Measurements from ENCODE around the gene RCL1. TPM values are rescaled to one million over a fixed set of nuclear protein-coding genes. Genes with fewer than 3 reads are reported as not detected.

The RCL1 gene
- total RNA-seq, 2 experiments from 2014 or later: 24.5 to 28.6 TPM

DNA sequence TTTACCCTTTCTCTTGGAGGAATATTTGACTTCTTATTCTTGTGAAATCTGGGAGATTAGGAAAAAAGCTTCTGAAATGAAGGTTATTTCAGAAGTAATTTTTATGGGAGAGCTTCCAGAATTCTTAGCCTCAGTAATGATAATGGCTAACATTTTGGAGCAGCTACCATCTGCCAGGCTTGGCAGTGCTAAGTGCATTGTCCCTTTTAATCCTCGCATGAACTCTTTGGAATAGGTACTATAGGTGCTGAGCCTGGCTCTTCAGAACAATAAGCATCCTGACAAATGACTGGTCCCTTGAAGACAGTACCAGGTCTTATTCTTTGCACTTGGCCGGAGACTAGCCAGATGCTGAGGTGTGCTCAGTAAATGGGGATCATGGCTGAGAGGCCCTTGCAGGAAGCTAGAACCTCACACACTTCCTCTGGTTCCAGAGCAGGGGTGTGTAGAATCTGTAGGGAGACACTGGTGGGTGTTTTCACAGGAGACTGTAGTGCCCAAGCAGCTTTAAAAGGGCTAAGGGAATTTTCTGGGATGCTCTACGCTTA lies 90.7 kb downstream of the RCL1 start:
- H3K4me1 Mint-ChIP-seq (ENCODE audit: low read depth): no peaks in the 10 kb centered on the region
- intact Hi-C loops (cut with micrococcal nuclease): no loop called here

DNA sequence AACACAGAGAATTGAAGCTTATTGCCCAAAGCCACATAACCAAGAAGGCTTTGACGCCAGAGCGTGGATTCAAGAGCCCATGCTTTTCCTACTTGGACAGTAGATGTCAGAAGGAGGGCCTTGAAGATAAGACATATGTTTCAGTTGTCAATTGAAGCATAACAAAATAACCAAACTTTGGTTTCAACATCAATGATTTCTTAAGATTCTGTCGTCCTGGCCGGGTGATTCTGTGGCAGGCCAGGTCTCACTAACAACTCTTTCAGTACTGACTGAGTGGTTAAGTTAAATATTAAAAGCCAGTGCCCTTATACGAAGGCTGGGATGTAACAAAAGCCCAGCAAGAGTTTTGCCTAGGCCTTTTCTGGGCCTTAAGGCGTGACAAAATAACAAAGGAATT lies 94.0 kb downstream of the RCL1 start:
- CTCF ChIA-PET: no interaction called here
- TF ChIP-seq, protein P1, sequence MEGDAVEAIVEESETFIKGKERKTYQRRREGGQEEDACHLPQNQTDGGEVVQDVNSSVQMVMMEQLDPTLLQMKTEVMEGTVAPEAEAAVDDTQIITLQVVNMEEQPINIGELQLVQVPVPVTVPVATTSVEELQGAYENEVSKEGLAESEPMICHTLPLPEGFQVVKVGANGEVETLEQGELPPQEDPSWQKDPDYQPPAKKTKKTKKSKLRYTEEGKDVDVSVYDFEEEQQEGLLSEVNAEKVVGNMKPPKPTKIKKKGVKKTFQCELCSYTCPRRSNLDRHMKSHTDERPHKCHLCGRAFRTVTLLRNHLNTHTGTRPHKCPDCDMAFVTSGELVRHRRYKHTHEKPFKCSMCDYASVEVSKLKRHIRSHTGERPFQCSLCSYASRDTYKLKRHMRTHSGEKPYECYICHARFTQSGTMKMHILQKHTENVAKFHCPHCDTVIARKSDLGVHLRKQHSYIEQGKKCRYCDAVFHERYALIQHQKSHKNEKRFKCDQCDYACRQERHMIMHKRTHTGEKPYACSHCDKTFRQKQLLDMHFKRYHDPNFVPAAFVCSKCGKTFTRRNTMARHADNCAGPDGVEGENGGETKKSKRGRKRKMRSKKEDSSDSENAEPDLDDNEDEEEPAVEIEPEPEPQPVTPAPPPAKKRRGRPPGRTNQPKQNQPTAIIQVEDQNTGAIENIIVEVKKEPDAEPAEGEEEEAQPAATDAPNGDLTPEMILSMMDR (IDR thresholded peaks at IDR 0.05): no peak
- Mint-ChIP-seq H3K36me3 (ENCODE audit: low read depth) (peaks cover 16% of the 10 kb centered on the region), H3K27ac (no peak overlapping the region), H3K27me3 (no peaks in the 10 kb centered on the region), H3K4me1 (ENCODE audit: low read depth) (no peaks in the 10 kb centered on the region), H3K4me3 (no peak overlapping the region), H3K9me3 (no peaks in the 10 kb centered on the region)
- intact Hi-C loops (cut with micrococcal nuclease): no loop called here
- POLR2A ChIA-PET: no interaction called here
- DNase-seq (no peak), ATAC-seq (no peak)

More for the DNA sequence above, 90.7 kb downstream of the RCL1 start:
- CTCF ChIA-PET: interaction anchor here (1.3 to 2.4 kb wide), 4 partner anchors 12 to 124 kb away, joined by 4 to 10 read pairs (median 6); no protein-coding TSS in a partner anchor
- H3K36me3 Mint-ChIP-seq (ENCODE audit: low read depth): peaks cover 15% of the 10 kb centered on the region
- H3K4me3 Mint-ChIP-seq: no peak overlapping the region
- TF ChIP-seq, protein P1 (IDR thresholded peaks at IDR 0.05): no peak
- POLR2A ChIA-PET: interaction anchor here (0.6 to 1.7 kb wide), 2 partner anchors 26 to 56 kb away, joined by 3 to 4 read pairs; no protein-coding TSS in a partner anchor
- no peak overlapping the region for H3K27ac Mint-ChIP-seq
- ATAC-seq: no peak
- H3K27me3 Mint-ChIP-seq: no peaks in the 10 kb centered on the region
- no peaks in the 10 kb centered on the region for H3K9me3 Mint-ChIP-seq
- DNase-seq: no peak

DNA sequence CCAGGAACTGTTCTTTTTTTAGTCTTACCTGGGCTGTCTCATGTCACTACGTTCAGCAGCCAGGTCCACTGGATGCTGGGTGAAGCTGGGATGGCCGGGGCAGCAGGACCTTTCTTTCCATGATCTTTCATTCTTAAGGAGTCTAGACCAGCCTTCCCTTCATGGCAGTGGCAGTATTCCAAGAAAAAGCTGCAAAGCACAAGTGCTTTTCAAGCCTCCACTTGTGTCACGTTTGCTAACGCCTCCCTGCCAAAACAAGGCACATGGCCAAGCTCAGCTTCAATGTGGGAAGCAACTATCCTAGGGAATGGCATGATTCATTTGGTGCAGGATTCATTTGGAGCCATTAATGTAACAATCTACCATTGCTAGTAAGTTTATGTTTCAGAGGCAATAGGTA lies 94.8 kb downstream of the RCL1 start:
- Mint-ChIP-seq H3K9me3 (no peaks in the 10 kb centered on the region), H3K27ac (no peak overlapping the region), H3K36me3 (ENCODE audit: low read depth) (peaks cover 14% of the 10 kb centered on the region), H3K4me3 (no peak overlapping the region), H3K27me3 (no peaks in the 10 kb centered on the region), H3K4me1 (ENCODE audit: low read depth) (no peaks in the 10 kb centered on the region)
- ATAC-seq (no peak), DNase-seq (no peak)
- ChIA-PET POLR2A (interaction anchor here (0.9 kb wide), 1 partner anchor 8 kb away, joined by 3 read pairs; no protein-coding TSS in a partner anchor), CTCF (no interaction called here)
- TF ChIP-seq, protein P1 (IDR thresholded peaks at IDR 0.05): no peak
- intact Hi-C loops (cut with micrococcal nuclease): no loop called here

DNA sequence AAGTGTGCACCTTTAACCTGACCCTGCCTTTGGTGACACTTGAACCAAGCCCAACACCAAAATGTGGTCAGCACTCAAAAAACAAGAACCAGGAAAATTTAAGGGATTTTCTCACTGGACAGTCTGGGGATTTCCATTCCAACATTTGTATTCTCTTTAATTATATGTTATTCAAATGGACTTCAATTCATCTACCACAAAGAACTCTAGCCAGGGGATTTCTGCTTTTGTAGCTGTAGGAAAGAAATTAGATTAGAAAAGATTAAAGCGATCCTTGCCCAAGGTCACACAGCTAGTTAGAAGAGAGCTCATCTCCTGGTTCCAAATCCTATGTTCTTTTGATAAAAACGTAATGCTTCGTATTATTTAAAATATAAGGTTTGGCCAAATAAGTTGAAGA lies 97.5 kb downstream of the RCL1 start:
- H3K27ac Mint-ChIP-seq: no peak overlapping the region
- H3K27me3 Mint-ChIP-seq: no peaks in the 10 kb centered on the region
- H3K9me3 Mint-ChIP-seq: no peaks in the 10 kb centered on the region
- no peaks in the 10 kb centered on the region for H3K4me1 Mint-ChIP-seq (ENCODE audit: low read depth)
- no peak for ATAC-seq
- TF ChIP-seq, protein P1 (IDR thresholded peaks at IDR 0.05): no peak
- DNase-seq: no peak
- ChIA-PET POLR2A (no interaction called here), CTCF (no interaction called here)
- no peak overlapping the region for H3K4me3 Mint-ChIP-seq
- peaks cover 11% of the 10 kb centered on the region for H3K36me3 Mint-ChIP-seq (ENCODE audit: low read depth)
- intact Hi-C loops (cut with micrococcal nuclease): no loop called here

DNA sequence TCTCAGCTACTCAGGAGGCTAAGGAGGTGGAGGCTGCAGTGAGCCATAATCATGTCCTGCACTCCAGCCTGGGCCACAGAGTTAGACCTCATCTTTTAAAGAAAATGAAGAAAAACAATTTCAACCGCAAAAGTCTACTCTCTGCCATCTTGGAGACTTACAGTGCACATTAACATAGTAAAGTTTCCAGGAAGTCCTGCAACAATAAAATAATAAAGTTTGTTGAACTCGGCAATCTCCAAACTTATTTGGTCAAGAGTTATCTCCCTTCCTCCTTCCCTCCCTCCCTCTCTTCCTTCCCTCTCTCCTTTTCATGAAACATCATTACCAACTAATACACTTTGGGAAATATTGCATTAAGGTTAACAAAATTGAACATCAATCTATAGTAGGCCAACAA lies 98.2 kb downstream of the RCL1 start:
- ATAC-seq: no peak
- no peak overlapping the region for H3K4me3 Mint-ChIP-seq
- H3K27me3 Mint-ChIP-seq: no peaks in the 10 kb centered on the region
- POLR2A ChIA-PET: no interaction called here
- TF ChIP-seq, protein P1 (IDR thresholded peaks at IDR 0.05): no peak
- CTCF ChIA-PET: no interaction called here
- H3K4me1 Mint-ChIP-seq (ENCODE audit: low read depth): no peaks in the 10 kb centered on the region
- DNase-seq: no peak
- intact Hi-C loops (cut with micrococcal nuclease): no loop called here
- H3K27ac Mint-ChIP-seq: no peak overlapping the region
- peaks cover 7% of the 10 kb centered on the region for H3K36me3 Mint-ChIP-seq (ENCODE audit: low read depth)
- H3K9me3 Mint-ChIP-seq: no peaks in the 10 kb centered on the region

Measured in activated CD8-positive, alpha-beta T cell treated with anti-CD3 and anti-CD28 coated beads for 36 hours (primary cell).